Natural killer cell (primary cell): ENCODE measurements around the gene HDAC1. TPM values are rescaled to one million over a fixed set of nuclear protein-coding genes. Genes with fewer than 3 reads are reported as not detected.

Experiments used
- ATAC-seq, 3 donors: fragments of 150-1000 bp in 2 of 3; fragments of 200-7000 bp in 1 of 3; cut with Tn5 transposase; 1 replicate in 1 of 3; 2 replicates in 2 of 3; pipeline ENCODE4 v1.10.0; 2021; ENCODE audit warnings: mild to moderate bottlenecking in 2 of 3, moderate library complexity in 2 of 3
- DNase-seq, 2 donors: peaks; one replicate each; pipeline versions ENCODE4 v3.0.0 to v3.0.0-alpha.2; 2013 to 2021; ENCODE audit warnings: mixed read lengths in 1 of 2
- H3K27ac ChIP-seq: one replicate; pipeline ENCODE4 v1.5.1; 2013; ENCODE audit warnings: mild to moderate bottlenecking, low read length
- H3K27me3 ChIP-seq: one replicate; pipeline ENCODE4 v1.6.1; 2013; ENCODE audit warnings: low read length; ENCODE audit not compliant: control insufficient read depth, insufficient read depth
- H3K36me3 ChIP-seq: one replicate; pipeline ENCODE4 v1.6.1; 2013; ENCODE audit warnings: low read length; ENCODE audit not compliant: control insufficient read depth, insufficient read depth
- H3K4me1 ChIP-seq: one replicate; pipeline ENCODE4 v1.6.1; 2013; ENCODE audit warnings: low read length; ENCODE audit not compliant: control insufficient read depth, insufficient read depth
- H3K4me3 ChIP-seq: one replicate; pipeline ENCODE4 v1.5.1; 2013; ENCODE audit warnings: low read length
- H3K9me3 ChIP-seq: one replicate; pipeline ENCODE4 v1.6.1; 2013; ENCODE audit warnings: low read length; ENCODE audit not compliant: control insufficient read depth, insufficient read depth
- H3K27ac Mint-ChIP-seq, 2 donors: one replicate each; pipeline ENCODE4 v1.8.0; 2022; ENCODE audit warnings: mild to moderate bottlenecking in 2 of 2, mixed read lengths in 2 of 2, moderate library complexity in 1 of 2
- H3K27me3 Mint-ChIP-seq, 2 donors: one replicate each; pipeline ENCODE4 v1.8.0; 2022; ENCODE audit warnings: low read depth in 2 of 2, mixed read lengths in 2 of 2
- H3K36me3 Mint-ChIP-seq: one replicate; pipeline ENCODE4 v1.8.0; 2022; ENCODE audit warnings: mixed read lengths
- H3K4me1 Mint-ChIP-seq, 2 donors: one replicate each; pipeline ENCODE4 v1.8.0; 2022; ENCODE audit warnings: mixed read lengths in 2 of 2
- H3K4me3 Mint-ChIP-seq: one replicate; pipeline ENCODE4 v1.8.0; 2022; ENCODE audit warnings: mild to moderate bottlenecking, moderate library complexity, mixed read lengths
- H3K9me3 Mint-ChIP-seq, 2 donors: one replicate each; pipeline ENCODE4 v1.8.0; 2022; ENCODE audit warnings: mixed read lengths in 2 of 2
- CTCF ChIP-seq: fragments of 200-600 bp; IDR thresholded peaks from one replicate; pipeline ENCODE4 v1.8.0; 2022; ENCODE audit warnings: antibody characterized with exemption
- WGBS: methylation state at CpG from one replicate; pipeline ENCODE4 v1.1.7; 2013; ENCODE audit warnings: missing lambda C conversion rate; ENCODE audit not compliant: insufficient coverage; 5-methylcytosine and 5-hydroxymethylcytosine counted together
- intact Hi-C: fragments of 100-400 bp; cut with micrococcal nuclease; formaldehyde crosslinking; loops from one replicate; pipeline ENCODE4 v1.14.2; 2022
- total RNA-seq, 4 donors: library from RNA; stranded (reverse); fragments of 120-200 nt in 1 of 4; gene quantifications; one replicate each; pipeline versions ENCODE4 v1.2.3 to v1.2.4, GENCODE V29; 2013 to 2022

Gene HDAC1
- total RNA-seq, 3 donors from 2014 or later (not counting 1 experiment from before 2014, with no cell fraction given) = 110 to 133 (median 125) TPM

DNA sequence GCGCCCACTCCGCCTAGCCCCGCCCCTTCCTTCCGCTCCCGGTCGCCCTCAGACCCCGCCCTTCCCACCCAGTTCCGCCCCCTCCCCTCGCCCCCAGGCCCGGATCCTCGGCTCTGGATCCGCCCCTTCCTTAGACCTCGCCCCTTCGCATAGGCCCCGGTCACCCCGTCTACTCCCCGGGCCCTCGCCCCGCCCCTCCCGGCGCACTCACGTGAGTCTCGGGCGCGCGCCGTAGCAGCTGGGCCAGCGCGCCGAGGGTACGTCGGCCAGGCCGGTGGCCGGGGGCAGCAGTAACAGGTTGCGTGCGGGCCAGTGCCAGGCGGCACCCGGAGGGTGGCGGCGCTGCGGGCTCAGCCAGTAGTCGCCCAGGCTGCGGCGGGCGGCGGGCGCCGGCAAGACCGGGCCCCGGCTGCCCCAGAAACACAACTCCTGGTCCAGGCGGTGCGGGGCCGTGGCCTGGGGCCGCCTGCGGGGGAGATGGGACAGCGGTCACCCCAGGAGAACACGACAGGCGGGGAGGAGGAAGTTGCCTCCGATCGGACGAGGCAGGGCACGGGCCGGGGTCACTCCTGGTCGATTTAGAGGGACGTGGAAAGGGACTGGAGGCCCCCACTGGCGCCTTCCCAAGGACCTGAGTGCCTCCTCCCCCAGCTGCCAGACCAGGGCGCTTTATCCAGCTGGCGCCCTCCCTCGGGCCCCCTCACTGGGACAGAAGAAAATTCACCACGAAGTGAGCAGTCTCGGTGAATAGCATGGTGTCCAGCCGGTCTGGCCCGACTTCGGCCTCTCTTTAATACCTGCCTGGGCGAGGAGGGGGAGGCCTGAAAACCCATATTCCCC is 59.7 kb downstream of the HDAC1 start:
- 5% methylated on average over 72 of the region's 75 CpGs for WGBS
- Mint-ChIP-seq H3K4me3 (peak overlapping the region; percentile 76), H3K9me3 (no peaks in the 10 kb centered on the region), H3K4me1 (peaks cover 28 to 50% of the 10 kb centered on the region in 2 donors), H3K36me3 (no peaks in the 10 kb centered on the region), H3K27me3 (no peaks in the 10 kb centered on the region), H3K27ac (peak overlapping the region; percentile 64 to 72)
- Histone ChIP-seq H3K4me3 (peak overlapping the region; percentile 47), H3K36me3 (no peaks in the 10 kb centered on the region), H3K27ac (peak overlapping the region; percentile 66), H3K4me1 (peaks cover 39% of the 10 kb centered on the region), H3K27me3 (no peaks in the 10 kb centered on the region), H3K9me3 (no peaks in the 10 kb centered on the region)
- intact Hi-C loops = loop anchor here (1.0 to 5.0 kb wide), 3 partner anchors 14 to 59 kb away; partner anchors contain the start of genes BSDC1 and HDAC1
- ATAC-seq (peak; percentile 93 to 97 (median 94)), DNase-seq (peak; percentile 88 to 97)
- TF ChIP-seq CTCF = peak; percentile 0

- Mint-ChIP-seq H3K36me3 (no peaks in the 10 kb centered on the region), H3K27me3 (no peaks in the 10 kb centered on the region), H3K4me3 (peak overlapping the region; percentile 76), H3K4me1 (peaks cover 28 to 50% of the 10 kb centered on the region in 2 donors), H3K9me3 (no peaks in the 10 kb centered on the region), H3K27ac (peak overlapping the region; percentile 34 to 72)
- ATAC-seq (no peak), DNase-seq (no peak)
- Histone ChIP-seq H3K4me1 (peaks cover 39% of the 10 kb centered on the region), H3K27me3 (no peaks in the 10 kb centered on the region), H3K9me3 (no peaks in the 10 kb centered on the region), H3K4me3 (peak overlapping the region; percentile 47), H3K36me3 (no peaks in the 10 kb centered on the region), H3K27ac (peak overlapping the region; percentile 58)
- no peak for TF ChIP-seq CTCF
- 80% methylated on average over 8 of the region's 8 CpGs for WGBS
- intact Hi-C loops = loop anchor here (5.0 kb wide), 1 partner anchor 40 kb away; the partner anchor contains the start of gene BSDC1
These were observed 60.4 kb downstream of the HDAC1 start for GRCh38 chr1:32352239-32352745.

- no peak overlapping the region for H3K4me3 ChIP-seq
- H3K27ac ChIP-seq = no peak overlapping the region
- no peak for DNase-seq
- 100% methylated on average over 2 of the region's 2 CpGs for WGBS
- no peaks in the 10 kb centered on the region for H3K36me3 ChIP-seq
- no peak for ATAC-seq
- peak overlapping the region; percentile 76 for H3K4me3 Mint-ChIP-seq
- intact Hi-C loops = loop anchor here (5.0 kb wide), 1 partner anchor 39 kb away; the partner anchor contains the start of gene BSDC1
- peaks cover 39% of the 10 kb centered on the region for H3K4me1 ChIP-seq
- H3K9me3 Mint-ChIP-seq = no peaks in the 10 kb centered on the region
- H3K9me3 ChIP-seq = no peaks in the 10 kb centered on the region
- H3K27ac Mint-ChIP-seq = peak overlapping the region; percentile 34 to 72
- TF ChIP-seq CTCF = no peak
- H3K36me3 Mint-ChIP-seq = no peaks in the 10 kb centered on the region
- peaks cover 28 to 48% of the 10 kb centered on the region in 2 donors for H3K4me1 Mint-ChIP-seq
- H3K27me3 ChIP-seq = no peaks in the 10 kb centered on the region
- H3K27me3 Mint-ChIP-seq = no peaks in the 10 kb centered on the region
These were observed 61.0 kb downstream of the HDAC1 start for GRCh38 chr1:32352831-32353383.
